ENCODE results near the gene RCE1. TPM values are rescaled to one million over a fixed set of nuclear protein-coding genes. Genes with fewer than 3 reads are reported as not detected.

The RCE1 gene
- total RNA-seq, 1 experiment from 2014 or later: 43.7 TPM

DNA sequence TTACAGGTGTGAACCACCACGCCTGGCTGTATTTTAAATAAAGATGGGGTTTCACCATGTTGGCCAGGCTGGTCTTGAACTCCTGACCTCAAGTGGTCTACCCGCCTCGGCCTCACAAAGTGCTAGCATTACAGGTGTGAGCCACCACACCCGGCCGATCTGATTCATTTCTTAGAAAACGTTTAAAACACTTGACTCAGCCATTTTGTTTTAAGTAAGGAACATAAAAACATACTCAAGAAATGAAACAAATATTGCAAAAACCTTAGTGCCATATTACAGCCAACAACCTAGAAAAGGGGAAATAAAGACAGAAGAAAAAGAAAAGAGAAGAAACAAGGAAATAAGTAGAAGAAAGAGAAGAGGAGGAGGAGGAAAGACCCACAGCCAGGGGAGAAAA lies 31.0 kb downstream of the RCE1 start:
- Histone ChIP-seq H3K4me3 (ENCODE audit: low read depth in 2 of 2, low read length in 2 of 2) (no peak overlapping the region), H3K4me1 (ENCODE audit: control insufficient read depth, insufficient read depth, low read length) (peaks cover 1% of the 10 kb centered on the region; the same call in 1 of the 2 replicates), H3K9me3 (ENCODE audit: control insufficient read depth, insufficient read depth, low read depth, low read length) (no peaks in the 10 kb centered on the region), H3K27ac (ENCODE audit: low read length) (no peak overlapping the region), H3K36me3 (ENCODE audit: control insufficient read depth, insufficient read depth, low read length) (no peaks in the 10 kb centered on the region), H3K27me3 (ENCODE audit: control insufficient read depth, insufficient read depth, low read length) (no peaks in the 10 kb centered on the region)
- ATAC-seq (no peak), DNase-seq (ENCODE audit: low read depth, low spot score) (no peak)
- intact Hi-C loops (cut with micrococcal nuclease; ENCODE audit: unreplicated experiment) (no loop called here), in situ Hi-C loops (cut with HindIII; ENCODE audit: low pct_unique_long_range_greater_than_20kb, low sequenced_read_pairs) (no loop called here)
- no TSS peak for BruUV-seq (replicated peaks)
- TF ChIP-seq REST (IDR thresholded peaks at IDR 0.05; ENCODE audit: insufficient read depth in 1 of 2, low read depth in 2 of 2, low read length in 1 of 2): no peak
- TF ChIP-seq SIN3A (IDR thresholded peaks at IDR 0.05; ENCODE audit: borderline replicate concordance, insufficient read depth, low read depth, low read length): no peak
- TF ChIP-seq TCF7L2 (IDR thresholded peaks at IDR 0.05; ENCODE audit: low read depth, low read length): no peak
- TF ChIP-seq POLR2AphosphoS5 (IDR thresholded peaks at IDR 0.05; ENCODE audit: low read depth, low read length): no peak
- TF ChIP-seq, protein P1, sequence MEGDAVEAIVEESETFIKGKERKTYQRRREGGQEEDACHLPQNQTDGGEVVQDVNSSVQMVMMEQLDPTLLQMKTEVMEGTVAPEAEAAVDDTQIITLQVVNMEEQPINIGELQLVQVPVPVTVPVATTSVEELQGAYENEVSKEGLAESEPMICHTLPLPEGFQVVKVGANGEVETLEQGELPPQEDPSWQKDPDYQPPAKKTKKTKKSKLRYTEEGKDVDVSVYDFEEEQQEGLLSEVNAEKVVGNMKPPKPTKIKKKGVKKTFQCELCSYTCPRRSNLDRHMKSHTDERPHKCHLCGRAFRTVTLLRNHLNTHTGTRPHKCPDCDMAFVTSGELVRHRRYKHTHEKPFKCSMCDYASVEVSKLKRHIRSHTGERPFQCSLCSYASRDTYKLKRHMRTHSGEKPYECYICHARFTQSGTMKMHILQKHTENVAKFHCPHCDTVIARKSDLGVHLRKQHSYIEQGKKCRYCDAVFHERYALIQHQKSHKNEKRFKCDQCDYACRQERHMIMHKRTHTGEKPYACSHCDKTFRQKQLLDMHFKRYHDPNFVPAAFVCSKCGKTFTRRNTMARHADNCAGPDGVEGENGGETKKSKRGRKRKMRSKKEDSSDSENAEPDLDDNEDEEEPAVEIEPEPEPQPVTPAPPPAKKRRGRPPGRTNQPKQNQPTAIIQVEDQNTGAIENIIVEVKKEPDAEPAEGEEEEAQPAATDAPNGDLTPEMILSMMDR (IDR thresholded peaks at IDR 0.05): no peak
- ChIA-PET CTCF (no interaction called here), POLR2A (no interaction called here)

DNA sequence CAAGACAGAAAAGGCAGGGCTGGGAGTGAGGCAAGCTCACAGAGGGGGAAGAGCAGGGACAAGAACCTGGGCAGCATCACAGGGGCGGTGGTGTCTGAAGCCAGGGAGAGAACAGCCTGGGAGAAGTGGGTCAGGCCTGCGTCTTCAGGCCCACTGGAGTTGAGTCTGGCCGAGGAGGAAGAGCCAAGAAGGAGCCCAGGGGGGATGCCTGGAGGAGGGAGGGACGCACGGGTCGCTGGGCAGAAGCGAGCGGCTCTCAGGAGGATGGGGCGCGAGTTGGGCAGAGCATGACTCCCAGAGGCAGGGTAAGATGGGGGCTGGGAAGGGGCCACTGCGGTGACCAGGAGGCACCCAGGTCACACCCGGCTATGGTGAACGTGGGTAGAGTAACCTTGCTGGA lies 32.1 kb downstream of the RCE1 start:
- CTCF ChIA-PET: interaction anchor here (0.6 kb wide), 1 partner anchor 13 kb away, joined by 4 read pairs; no protein-coding TSS in a partner anchor
- peaks cover 5% of the 10 kb centered on the region; the same call in 1 of the 2 replicates for H3K4me1 ChIP-seq (ENCODE audit: control insufficient read depth, insufficient read depth, low read length)
- no peaks in the 10 kb centered on the region for H3K27me3 ChIP-seq (ENCODE audit: control insufficient read depth, insufficient read depth, low read length)
- H3K36me3 ChIP-seq (ENCODE audit: control insufficient read depth, insufficient read depth, low read length): no peaks in the 10 kb centered on the region
- H3K9me3 ChIP-seq (ENCODE audit: control insufficient read depth, insufficient read depth, low read depth, low read length): no peaks in the 10 kb centered on the region
- intact Hi-C loops (cut with micrococcal nuclease; ENCODE audit: unreplicated experiment): no loop called here
- TF ChIP-seq POLR2AphosphoS5 (IDR thresholded peaks at IDR 0.05; ENCODE audit: low read depth, low read length) (no peak), REST (IDR thresholded peaks at IDR 0.05; ENCODE audit: insufficient read depth in 1 of 2, low read depth in 2 of 2, low read length in 1 of 2) (no peak), TCF7L2 (IDR thresholded peaks at IDR 0.05; ENCODE audit: low read depth, low read length) (no peak), SIN3A (IDR thresholded peaks at IDR 0.05; ENCODE audit: borderline replicate concordance, insufficient read depth, low read depth, low read length) (no peak)
- TF ChIP-seq, protein P1 (IDR thresholded peaks at IDR 0.05): no peak
- no TSS peak for BruUV-seq (replicated peaks)
- H3K4me3 ChIP-seq (ENCODE audit: low read depth in 2 of 2, low read length in 2 of 2): no peak overlapping the region
- ATAC-seq (no peak; the same call in 1 of the 2 replicates), DNase-seq (ENCODE audit: low read depth, low spot score) (no peak)
- in situ Hi-C loops (cut with HindIII; ENCODE audit: low pct_unique_long_range_greater_than_20kb, low sequenced_read_pairs): no loop called here
- POLR2A ChIA-PET: interaction anchor here (0.7 kb wide), 1 partner anchor 130 kb away, joined by 3 read pairs; no protein-coding TSS in a partner anchor
- H3K27ac ChIP-seq (ENCODE audit: low read length): no peak overlapping the region

All from Panc1 (cell line).